Fibroblast of lung (primary cell): ENCODE results near the gene RASSF8.

Experiments
- EZH2 ChIP-seq: IDR thresholded peaks from 2 replicates; pipeline ENCODE4 v1.5.1; 2012; ENCODE audit warnings: low read length, control low read depth, mild to moderate bottlenecking; ENCODE audit errors: missing control alignments
- TF ChIP-seq, protein P1 (sequence below), 2 donors: IDR thresholded peaks in 1 of 2; conservative IDR thresholded peaks in 1 of 2; 1 replicate in 1 of 2; 2 replicates in 1 of 2; pipeline ENCODE4 v1.5.1; 2011 to 2012; ENCODE audit warnings: low read length in 2 of 2, control low read depth in 1 of 2, inconsistent platforms in 1 of 2, low read depth in 1 of 2, mild to moderate bottlenecking in 1 of 2

DNA sequence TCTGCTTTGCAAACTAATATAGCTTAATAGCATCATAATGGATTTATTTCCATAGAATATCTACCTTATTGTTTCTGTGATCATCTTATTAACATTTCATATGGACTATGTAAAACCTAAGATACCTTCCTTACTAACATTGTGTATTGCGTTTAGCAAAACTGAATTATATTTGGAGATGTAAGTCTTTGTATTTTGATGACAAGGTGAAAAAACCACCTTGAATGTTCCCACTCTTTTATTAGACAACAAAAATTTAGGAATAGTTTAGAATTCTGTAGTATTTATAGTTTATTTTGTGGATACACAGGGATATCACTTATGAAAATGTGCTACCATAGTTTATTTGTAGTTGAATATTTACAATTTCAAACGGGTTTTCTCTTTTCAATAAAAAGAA, 32.0 kb downstream of the RASSF8 start:
- TF ChIP-seq, protein P1, sequence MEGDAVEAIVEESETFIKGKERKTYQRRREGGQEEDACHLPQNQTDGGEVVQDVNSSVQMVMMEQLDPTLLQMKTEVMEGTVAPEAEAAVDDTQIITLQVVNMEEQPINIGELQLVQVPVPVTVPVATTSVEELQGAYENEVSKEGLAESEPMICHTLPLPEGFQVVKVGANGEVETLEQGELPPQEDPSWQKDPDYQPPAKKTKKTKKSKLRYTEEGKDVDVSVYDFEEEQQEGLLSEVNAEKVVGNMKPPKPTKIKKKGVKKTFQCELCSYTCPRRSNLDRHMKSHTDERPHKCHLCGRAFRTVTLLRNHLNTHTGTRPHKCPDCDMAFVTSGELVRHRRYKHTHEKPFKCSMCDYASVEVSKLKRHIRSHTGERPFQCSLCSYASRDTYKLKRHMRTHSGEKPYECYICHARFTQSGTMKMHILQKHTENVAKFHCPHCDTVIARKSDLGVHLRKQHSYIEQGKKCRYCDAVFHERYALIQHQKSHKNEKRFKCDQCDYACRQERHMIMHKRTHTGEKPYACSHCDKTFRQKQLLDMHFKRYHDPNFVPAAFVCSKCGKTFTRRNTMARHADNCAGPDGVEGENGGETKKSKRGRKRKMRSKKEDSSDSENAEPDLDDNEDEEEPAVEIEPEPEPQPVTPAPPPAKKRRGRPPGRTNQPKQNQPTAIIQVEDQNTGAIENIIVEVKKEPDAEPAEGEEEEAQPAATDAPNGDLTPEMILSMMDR (conservative IDR thresholded peaks at IDR 0.05 in 1 of 2, IDR thresholded peaks at IDR 0.05 in 1 of 2; ENCODE audit: low read depth in 1 of 2, low read length in 2 of 2): no peak
- no peak for TF ChIP-seq EZH2
